Mesendoderm (in vitro differentiated cells): ENCODE measurements around the gene SERPINA3.
A peak's percentile ranks its signal among the peaks of the same experiment; 100 is the strongest.

Source experiments
- DNase-seq: peaks from one replicate; pipeline ENCODE4 v3.0.0; 2013
- H2AK5ac ChIP-seq: 2 replicates; pipeline ENCODE4 v1.6.1; 2013; ENCODE audit warnings: low read length, inconsistent platforms
- H2BK120ac ChIP-seq: 2 replicates; pipeline ENCODE4 v1.6.1; 2013; ENCODE audit warnings: low read depth, mild to moderate bottlenecking, low read length, moderate library complexity, mixed read lengths
- H2BK15ac ChIP-seq: replicated peaks from 2 replicates; pipeline ENCODE4 v1.6.1; 2013; ENCODE audit warnings: low read depth, mild to moderate bottlenecking, moderate library complexity
- H2BK5ac ChIP-seq: 2 replicates; pipeline ENCODE4 v1.6.1; 2013; ENCODE audit warnings: low read length, inconsistent platforms
- H3K18ac ChIP-seq: 2 replicates; pipeline ENCODE4 v1.6.1; 2013; ENCODE audit warnings: mild to moderate bottlenecking, low read length, mixed read lengths
- H3K23ac ChIP-seq: one replicate; pipeline ENCODE4 v1.6.1; 2013; ENCODE audit warnings: low read length
- H3K27ac ChIP-seq: 2 replicates; pipeline ENCODE4 v1.5.1; 2013; ENCODE audit warnings: low read depth, mild to moderate bottlenecking, inconsistent platforms, low read length, moderate library complexity
- H3K27me3 ChIP-seq: 2 replicates; pipeline ENCODE4 v1.6.1; 2013; ENCODE audit warnings: low read length, control low read depth, mild to moderate bottlenecking, inconsistent platforms; ENCODE audit not compliant: insufficient read depth, poor library complexity
- H3K36me3 ChIP-seq: 2 replicates; pipeline ENCODE4 v1.6.1; 2013; ENCODE audit warnings: low read length, inconsistent platforms; ENCODE audit not compliant: control insufficient read depth, insufficient read depth
- H3K4ac ChIP-seq: one replicate; pipeline ENCODE4 v1.6.1; 2013; ENCODE audit warnings: low read depth, mild to moderate bottlenecking, low read length, moderate library complexity
- H3K4me1 ChIP-seq: 2 replicates; pipeline ENCODE4 v1.6.1; 2013; ENCODE audit warnings: low read depth, low read length, inconsistent platforms; ENCODE audit not compliant: control insufficient read depth
- H3K4me2 ChIP-seq: 2 replicates; pipeline ENCODE4 v1.6.1; 2013; ENCODE audit warnings: low read length
- H3K4me3 ChIP-seq: 2 replicates; pipeline ENCODE4 v1.5.1; 2013; ENCODE audit warnings: mild to moderate bottlenecking, low read length
- H3K56ac ChIP-seq: one replicate; pipeline ENCODE4 v1.6.1; 2013; ENCODE audit warnings: low read length
- H3K79me1 ChIP-seq: 2 replicates; pipeline ENCODE4 v1.6.1; 2013; ENCODE audit warnings: low read length, inconsistent platforms
- H3K79me2 ChIP-seq: 2 replicates; pipeline ENCODE4 v1.6.1; 2013; ENCODE audit warnings: mild to moderate bottlenecking, low read length; ENCODE audit not compliant: control insufficient read depth, insufficient read depth
- H3K9ac ChIP-seq: 2 replicates; pipeline ENCODE4 v1.6.1; 2013; ENCODE audit warnings: low read length, inconsistent platforms
- H4K5ac ChIP-seq: one replicate; pipeline ENCODE4 v1.6.1; 2013; ENCODE audit warnings: low read length
- H4K8ac ChIP-seq: one replicate; pipeline ENCODE4 v1.6.1; 2013; ENCODE audit warnings: low read depth, mild to moderate bottlenecking, control low read depth, low read length, moderate library complexity
- WGBS: extraction: QIAGEN DNeasy Blood & Tissue Kit; methylation state at CpG from one replicate; pipeline ENCODE4 v1.1.7; 2013; ENCODE audit warnings: low lambda C conversion rate, missing lambda C conversion rate; ENCODE audit not compliant: insufficient coverage; ENCODE audit errors: extremely low coverage; 5-methylcytosine and 5-hydroxymethylcytosine counted together

The SERPINA3 gene

DNA sequence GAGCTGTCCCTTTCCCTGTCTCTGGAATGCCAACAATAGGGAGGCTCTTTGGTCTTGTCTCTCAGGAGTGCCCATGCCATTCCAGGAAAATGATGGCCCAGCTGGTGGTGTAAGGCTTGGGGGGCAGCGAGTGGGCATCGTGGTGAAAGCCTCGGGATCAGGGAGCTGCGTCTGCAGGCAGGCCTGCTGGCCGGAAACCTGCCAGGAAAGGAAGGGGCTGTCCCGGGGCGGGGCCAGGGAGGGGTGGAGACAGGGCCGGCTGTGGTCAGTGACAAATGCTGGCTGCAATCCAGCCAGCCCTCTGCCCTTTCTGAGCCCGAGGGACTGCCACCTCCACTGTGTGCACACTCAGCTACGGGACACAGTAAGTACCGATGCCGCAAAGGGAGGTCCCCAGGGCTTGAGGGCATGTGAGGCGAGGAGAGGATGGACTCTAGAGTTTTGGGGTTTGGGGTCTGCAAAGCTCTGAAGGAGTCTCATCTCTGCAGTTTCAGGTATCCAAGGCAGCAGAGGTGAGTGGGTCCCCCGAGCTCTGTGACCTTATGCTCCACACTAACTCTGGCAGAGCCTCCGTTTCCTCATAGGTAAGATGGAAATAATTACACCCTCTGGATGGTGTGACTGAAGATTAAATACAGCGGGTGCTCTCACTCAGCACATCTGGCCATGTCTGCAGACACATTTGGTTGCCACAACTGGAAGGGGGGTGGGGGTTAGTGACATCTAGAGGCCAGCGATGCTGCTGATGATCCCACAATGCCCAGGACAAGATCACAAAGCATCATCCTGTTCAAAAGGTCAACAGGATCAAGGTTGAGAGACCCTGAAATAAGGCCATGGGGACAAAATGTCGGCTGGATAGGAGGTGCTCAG is 30.8 kb upstream of the SERPINA3 start, which contains the start of gene SERPINA5:
SERPINA5 (plus strand) TSS at position 300 of the 873 bp plus-strand sequence. CDS start 5,937 bp downstream, outside the sequence.
- peak; percentile 37 for DNase-seq
- H3K27ac ChIP-seq: no peak within 1 kb of the TSS

GRCh38 chr14:94582199-94582750 is 29.9 kb upstream of the SERPINA3 start:
- Histone ChIP-seq H3K79me2 (no peaks in the 10 kb centered on the region), H3K56ac (no peak overlapping the region), H3K4me1 (no peaks in the 10 kb centered on the region), H3K27ac (no peak overlapping the region), H2BK5ac (no peak overlapping the region), H3K9ac (no peak overlapping the region), H3K36me3 (no peaks in the 10 kb centered on the region), H3K4me3 (no peak overlapping the region), H3K18ac (no peak overlapping the region), H2BK15ac (no peak overlapping the region), H3K23ac (no peak overlapping the region), H3K4me2 (no peak overlapping the region), H4K8ac (no peak overlapping the region), H2AK5ac (no peak overlapping the region), H4K5ac (no peak overlapping the region), H3K4ac (no peak overlapping the region), H3K27me3 (no peaks in the 10 kb centered on the region), H2BK120ac (no peak overlapping the region), H3K79me1 (no peaks in the 10 kb centered on the region)
- WGBS: no CpG with 5 or more reads among the region's 7 CpGs
- DNase-seq: no peak

More for the DNA sequence above, 30.8 kb upstream of the SERPINA3 start, which contains the start of gene SERPINA5:
- H3K79me2 ChIP-seq: no peaks in the 10 kb centered on the region
- no peaks in the 10 kb centered on the region for H3K4me1 ChIP-seq
- H3K27me3 ChIP-seq: no peaks in the 10 kb centered on the region
- peak within 1 kb of the TSS; percentile 67 for H3K56ac ChIP-seq
- no peak within 1 kb of the TSS for H4K8ac ChIP-seq
- H3K23ac ChIP-seq: no peak within 1 kb of the TSS
- no peak within 1 kb of the TSS for H2BK5ac ChIP-seq
- H3K4ac ChIP-seq: no peak within 1 kb of the TSS
- H2AK5ac ChIP-seq: no peak within 1 kb of the TSS
- no peaks in the 10 kb centered on the region for H3K36me3 ChIP-seq
- no peak within 1 kb of the TSS for H2BK15ac ChIP-seq
- no peak within 1 kb of the TSS for H3K18ac ChIP-seq
- no CpG with 5 or more reads among the region's 18 CpGs for WGBS
- H3K4me2 ChIP-seq: no peak within 1 kb of the TSS
- peak within 1 kb of the TSS; percentile 37 for H4K5ac ChIP-seq
- no peak within 1 kb of the TSS for H3K4me3 ChIP-seq
- H2BK120ac ChIP-seq: no peak within 1 kb of the TSS
- peak within 1 kb of the TSS; percentile 31 for H3K9ac ChIP-seq
- H3K79me1 ChIP-seq: no peaks in the 10 kb centered on the region

GRCh38 chr14:94582851-94583250 is 29.3 kb upstream of the SERPINA3 start:
- no peak overlapping the region for H3K4me3 ChIP-seq
- H3K27ac ChIP-seq: no peak overlapping the region

DNA sequence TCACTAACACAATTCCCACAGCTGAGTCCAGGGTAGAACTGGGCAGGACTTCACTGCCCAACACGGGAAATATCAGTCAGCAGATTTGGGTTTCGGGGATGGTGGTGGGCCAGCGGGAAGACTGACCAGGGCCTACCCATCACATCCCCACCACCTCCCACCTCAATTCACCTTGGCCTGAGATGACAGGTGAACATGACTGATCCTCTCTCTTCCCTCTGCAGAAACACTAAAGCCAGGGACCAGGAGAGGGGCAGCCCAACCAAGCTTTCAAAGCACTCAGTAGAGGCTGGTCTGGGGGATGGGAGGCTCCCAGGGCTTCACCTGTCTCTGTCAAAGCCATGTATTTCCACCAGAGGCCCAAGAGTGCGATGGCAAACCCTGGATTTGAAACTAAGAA is 28.6 kb upstream of the SERPINA3 start:
- Histone ChIP-seq H3K4me3 (no peak overlapping the region), H2BK5ac (no peak overlapping the region), H3K36me3 (no peaks in the 10 kb centered on the region), H3K23ac (no peak overlapping the region), H3K4me2 (no peak overlapping the region), H3K4ac (no peak overlapping the region), H2BK120ac (no peak overlapping the region), H3K27me3 (no peaks in the 10 kb centered on the region), H3K56ac (no peak overlapping the region), H3K79me1 (no peaks in the 10 kb centered on the region), H2AK5ac (no peak overlapping the region), H4K8ac (no peak overlapping the region), H2BK15ac (no peak overlapping the region), H3K9ac (no peak overlapping the region), H3K79me2 (no peaks in the 10 kb centered on the region), H3K27ac (no peak overlapping the region), H3K4me1 (no peaks in the 10 kb centered on the region), H4K5ac (no peak overlapping the region), H3K18ac (no peak overlapping the region)
- DNase-seq: no peak
- WGBS: no CpG with 5 or more reads among the region's 4 CpGs

More at GRCh38 chr14:94582851-94583250, 29.3 kb upstream of the SERPINA3 start:
- Histone ChIP-seq H2BK15ac (no peak overlapping the region), H3K4me1 (no peaks in the 10 kb centered on the region), H3K4me2 (no peak overlapping the region), H3K4ac (no peak overlapping the region), H2BK5ac (no peak overlapping the region), H3K23ac (no peak overlapping the region), H4K8ac (no peak overlapping the region), H3K79me1 (no peaks in the 10 kb centered on the region), H3K27me3 (no peaks in the 10 kb centered on the region), H3K9ac (no peak overlapping the region), H2BK120ac (no peak overlapping the region), H3K56ac (no peak overlapping the region), H3K79me2 (no peaks in the 10 kb centered on the region), H4K5ac (no peak overlapping the region), H3K36me3 (no peaks in the 10 kb centered on the region), H3K18ac (no peak overlapping the region), H2AK5ac (no peak overlapping the region)
- DNase-seq: no peak
- WGBS: no CpG with 5 or more reads among the region's 3 CpGs

DNA sequence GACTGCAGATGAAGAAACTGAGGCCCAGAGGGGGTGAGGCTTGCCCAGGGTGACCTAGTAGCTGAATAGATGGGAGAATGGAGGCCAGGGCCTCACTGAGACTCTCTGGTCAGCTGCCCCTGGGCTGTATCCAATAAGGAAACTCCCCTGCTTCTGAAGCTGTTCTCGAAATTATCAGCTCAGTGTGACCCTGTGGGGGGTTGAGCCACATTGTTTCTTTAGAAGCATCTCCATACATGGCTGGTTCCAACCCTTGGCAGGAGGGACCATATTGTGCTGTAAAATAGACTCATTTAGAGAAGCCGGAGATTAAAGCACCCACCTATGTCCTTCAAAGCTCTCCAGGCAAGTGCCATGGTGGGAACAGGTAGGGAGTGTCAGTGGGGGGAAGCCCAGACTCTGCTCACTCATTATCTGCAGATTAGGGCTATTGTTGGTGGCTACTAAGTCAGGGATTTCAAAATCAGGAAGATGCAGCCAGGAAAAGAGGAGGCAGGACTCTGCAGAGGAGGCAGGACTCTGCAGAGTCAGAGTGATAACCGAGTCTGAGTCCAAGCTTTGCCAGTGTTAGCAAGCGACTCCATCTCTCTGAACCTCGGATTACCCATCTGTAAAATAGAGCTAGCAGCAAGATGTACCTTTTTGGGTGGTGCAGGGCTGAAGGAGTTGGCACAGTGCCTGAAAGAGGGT is 27.5 kb upstream of the SERPINA3 start:
- Histone ChIP-seq H3K79me2 (no peaks in the 10 kb centered on the region), H3K27ac (no peak overlapping the region), H3K4me3 (no peak overlapping the region), H4K5ac (no peak overlapping the region), H4K8ac (no peak overlapping the region), H2BK15ac (no peak overlapping the region), H3K18ac (no peak overlapping the region), H3K36me3 (no peaks in the 10 kb centered on the region), H3K23ac (no peak overlapping the region), H3K4ac (no peak overlapping the region), H3K4me2 (no peak overlapping the region), H3K79me1 (no peaks in the 10 kb centered on the region), H3K9ac (no peak overlapping the region), H3K56ac (no peak overlapping the region), H3K27me3 (no peaks in the 10 kb centered on the region), H2BK5ac (no peak overlapping the region), H2BK120ac (no peak overlapping the region), H3K4me1 (no peaks in the 10 kb centered on the region), H2AK5ac (no peak overlapping the region)
- peak; percentile 39 for DNase-seq
- no CpG with 5 or more reads among the region's 5 CpGs for whole genome bisulfite sequencing
